ENCODE results near the gene TBX19.

DNA sequence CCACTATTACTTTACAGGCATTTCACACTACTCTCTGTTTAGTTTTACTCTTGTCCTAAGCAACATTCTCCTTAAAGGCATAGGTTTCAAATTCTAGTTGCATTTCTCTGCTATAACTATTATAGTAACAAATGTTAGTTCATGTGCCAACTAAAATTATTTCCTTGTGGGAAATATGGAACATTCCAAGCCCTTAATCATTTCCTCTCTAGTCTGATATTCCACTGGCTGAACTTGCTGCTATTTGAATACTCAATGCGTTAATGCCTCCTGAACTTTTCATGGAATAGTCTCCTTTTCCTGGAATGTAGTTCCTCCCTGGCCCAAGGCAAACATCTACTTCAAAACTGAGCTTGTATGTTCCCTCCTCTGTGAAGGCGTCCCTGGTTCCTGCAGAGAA lies 19.3 kb upstream of the TBX19 start:
- TF ChIP-seq, protein P1, sequence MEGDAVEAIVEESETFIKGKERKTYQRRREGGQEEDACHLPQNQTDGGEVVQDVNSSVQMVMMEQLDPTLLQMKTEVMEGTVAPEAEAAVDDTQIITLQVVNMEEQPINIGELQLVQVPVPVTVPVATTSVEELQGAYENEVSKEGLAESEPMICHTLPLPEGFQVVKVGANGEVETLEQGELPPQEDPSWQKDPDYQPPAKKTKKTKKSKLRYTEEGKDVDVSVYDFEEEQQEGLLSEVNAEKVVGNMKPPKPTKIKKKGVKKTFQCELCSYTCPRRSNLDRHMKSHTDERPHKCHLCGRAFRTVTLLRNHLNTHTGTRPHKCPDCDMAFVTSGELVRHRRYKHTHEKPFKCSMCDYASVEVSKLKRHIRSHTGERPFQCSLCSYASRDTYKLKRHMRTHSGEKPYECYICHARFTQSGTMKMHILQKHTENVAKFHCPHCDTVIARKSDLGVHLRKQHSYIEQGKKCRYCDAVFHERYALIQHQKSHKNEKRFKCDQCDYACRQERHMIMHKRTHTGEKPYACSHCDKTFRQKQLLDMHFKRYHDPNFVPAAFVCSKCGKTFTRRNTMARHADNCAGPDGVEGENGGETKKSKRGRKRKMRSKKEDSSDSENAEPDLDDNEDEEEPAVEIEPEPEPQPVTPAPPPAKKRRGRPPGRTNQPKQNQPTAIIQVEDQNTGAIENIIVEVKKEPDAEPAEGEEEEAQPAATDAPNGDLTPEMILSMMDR (IDR thresholded peaks at IDR 0.05; ENCODE audit: low read depth, low read length, poor library complexity, severe bottlenecking): no peak
- no peak for TF ChIP-seq EZH2phosphoT487 (IDR thresholded peaks at IDR 0.05; ENCODE audit: borderline replicate concordance, low read length)

Measured in DOHH2 (cell line).